NT2/D1 (cell line): ENCODE data around the gene VAV3.

Source experiments
- YY1 ChIP-seq: IDR thresholded peaks from 2 replicates; pipeline ENCODE4 v1.6.1; 2011; ENCODE audit not compliant: insufficient read length, insufficient read depth
- ZNF274 ChIP-seq: IDR thresholded peaks from 2 replicates; pipeline ENCODE4 v1.6.1; 2011; ENCODE audit warnings: mild to moderate bottlenecking, low read depth, low read length

GRCh38 chr1:107896401-107896800, 68.6 kb downstream of the VAV3 start:
- TF ChIP-seq YY1 (no peak), ZNF274 (no peak)
